ENCODE data around the gene MYH3. TPM values are rescaled to one million over a fixed set of nuclear protein-coding genes. Genes with fewer than 3 reads are reported as not detected.

Gene MYH3
- total RNA-seq, 1 experiment from 2014 or later = 1.6 TPM

GRCh38 chr17:10585529-10585928, 71.6 kb downstream of the MYH3 start (continued):
- no peak for TF ChIP-seq NFATC4 (CRISPR knock-in tag; IDR thresholded peaks at IDR 0.05)

GRCh38 chr17:10583834-10584233, 73.3 kb downstream of the MYH3 start:
- Mint-ChIP-seq H3K9me3 (peaks cover 5% of the 10 kb centered on the region), H3K27ac (no peak overlapping the region), H3K36me3 (no peaks in the 10 kb centered on the region), H3K27me3 (ENCODE audit: low read depth) (no peaks in the 10 kb centered on the region), H3K4me1 (no peaks in the 10 kb centered on the region), H3K4me3 (no peak overlapping the region)
- no peak for TF ChIP-seq AR (CRISPR knock-in tag; IDR thresholded peaks at IDR 0.05)
- DNase-seq (ENCODE audit: low spot score) (no peak), ATAC-seq (no peak)
- POLR2A ChIA-PET = no interaction called here
- CTCF ChIA-PET = no interaction called here

GRCh38 chr17:10579270-10579669, 77.8 kb downstream of the MYH3 start:
- ATAC-seq (no peak), DNase-seq (ENCODE audit: low spot score) (no peak)
- POLR2A ChIA-PET = no interaction called here
- TF ChIP-seq ATF6 (CRISPR knock-in tag; IDR thresholded peaks at IDR 0.05) (no peak), E2F5 (CRISPR knock-in tag; IDR thresholded peaks at IDR 0.05) (no peak), ZBTB43 (CRISPR knock-in tag; IDR thresholded peaks at IDR 0.05) (no peak), CTCF (IDR thresholded peaks at IDR 0.05) (no peak), ZBTB21 (CRISPR knock-in tag; IDR thresholded peaks at IDR 0.05; ENCODE audit: borderline replicate concordance) (no peak), CBFB (CRISPR knock-in tag; IDR thresholded peaks at IDR 0.05; ENCODE audit: low read depth) (no peak), ELF4 (CRISPR knock-in tag; IDR thresholded peaks at IDR 0.05; ENCODE audit: low read depth) (no peak), CDX4 (CRISPR knock-in tag; IDR thresholded peaks at IDR 0.05; ENCODE audit: borderline replicate concordance) (no peak), TP53 (CRISPR knock-in tag; IDR thresholded peaks at IDR 0.05) (no peak)
- H3K27me3 Mint-ChIP-seq (ENCODE audit: low read depth) = no peaks in the 10 kb centered on the region
- no peak overlapping the region for H3K4me3 Mint-ChIP-seq
- H3K9me3 Mint-ChIP-seq = peaks cover 9% of the 10 kb centered on the region
- no peak overlapping the region for H3K27ac Mint-ChIP-seq
- no peaks in the 10 kb centered on the region for H3K36me3 Mint-ChIP-seq
- H3K4me1 Mint-ChIP-seq = peaks cover 9% of the 10 kb centered on the region
- CTCF ChIA-PET = interaction anchor here (0.6 to 1.3 kb wide), 3 partner anchors 30 to 1057 kb away, joined by 3 to 4 read pairs (median 4); partner anchors contain the start of gene MYH2

Other genes starting within 250 kb of the MYH3 start
- not detected in 3 replicates for gene MYH8, start 235.4 kb downstream of the MYH3 start, total RNA-seq (2021)
- not detected in 3 replicates for gene MYH4, start 187.8 kb downstream of the MYH3 start, total RNA-seq (2021)
- gene MYH1, start 138.8 kb downstream of the MYH3 start, total RNA-seq (2021) = not detected in 3 replicates
- gene MYH2, start 107.7 kb downstream of the MYH3 start, total RNA-seq (2021) = 1.1 to 1.5 TPM (median 1.5 TPM) in 3 replicates
- 56.9 to 63.8 TPM (median 61.6 TPM) in 3 replicates for gene SCO1, start 40.2 kb upstream of the MYH3 start, total RNA-seq (2021)
- gene ADPRM, start 40.3 kb upstream of the MYH3 start, total RNA-seq (2021) = 6.6 to 7.5 TPM (median 7.4 TPM) in 3 replicates
- gene TMEM220, start 72.7 kb upstream of the MYH3 start, total RNA-seq (2021) = 2.4 to 4.0 TPM (median 2.9 TPM) in 3 replicates
- gene TMEM238L, start 146.8 kb upstream of the MYH3 start, total RNA-seq (2021) = not detected in 3 replicates
- gene PIRT, start 180.8 kb upstream of the MYH3 start, total RNA-seq (2021) = not detected in 3 replicates

Data from WTC11 (cell line).